NB4 (cell line): ENCODE data around the gene TXNDC2.

Experiments used
- DNase-seq: peaks from one replicate; pipeline ENCODE4 v3.0.0; 2010; ENCODE audit warnings: low read depth
- H3K4me3 ChIP-seq: one replicate; pipeline ENCODE4 v1.5.1; 2011; ENCODE audit warnings: mild to moderate bottlenecking, low read depth, low read length, moderate library complexity
- MYC ChIP-seq: IDR thresholded peaks from 2 replicates; pipeline ENCODE4 v1.6.1; 2011; ENCODE audit warnings: low read depth, low read length
- POLR2A ChIP-seq: IDR thresholded peaks from 2 replicates; pipeline ENCODE4 v1.6.1; 2011; ENCODE audit warnings: mild to moderate bottlenecking; ENCODE audit not compliant: insufficient read length; ENCODE audit errors: extremely low read depth
- TF ChIP-seq, protein P1 (sequence below): IDR thresholded peaks from 2 replicates; pipeline ENCODE4 v1.6.1; 2011; ENCODE audit warnings: low read depth, low read length
- TF ChIP-seq, protein P2 (sequence below): IDR thresholded peaks from one replicate; pipeline ENCODE4 v1.5.1; 2012; ENCODE audit warnings: low read depth, low read length

The TXNDC2 gene

DNA sequence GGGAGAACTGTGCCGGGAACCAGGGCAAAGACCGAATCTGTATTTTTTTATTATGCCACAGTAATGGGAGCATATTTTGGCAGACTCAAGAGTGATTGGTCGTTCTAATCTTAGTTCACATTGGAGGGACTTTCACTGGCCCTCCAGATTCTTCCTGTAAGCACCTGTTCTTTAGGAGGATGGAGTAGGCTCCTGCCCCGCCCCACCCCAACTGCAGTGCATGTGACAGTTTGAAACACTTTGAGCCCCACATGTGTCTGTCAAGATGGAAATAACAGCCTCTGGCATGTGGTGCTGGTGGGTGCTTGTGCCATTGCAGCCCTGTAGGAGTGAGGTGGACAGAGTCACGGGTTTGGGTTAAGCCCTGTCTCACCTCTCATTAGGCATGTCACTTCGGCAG lies 43.3 kb upstream of the TXNDC2 start:
- DNase-seq, result no peak
- H3K4me3 ChIP-seq, result no peak overlapping the region
- TF ChIP-seq MYC, result no peak
- TF ChIP-seq POLR2A, result no peak
- TF ChIP-seq, protein P1, sequence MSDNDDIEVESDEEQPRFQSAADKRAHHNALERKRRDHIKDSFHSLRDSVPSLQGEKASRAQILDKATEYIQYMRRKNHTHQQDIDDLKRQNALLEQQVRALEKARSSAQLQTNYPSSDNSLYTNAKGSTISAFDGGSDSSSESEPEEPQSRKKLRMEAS, result no peak
- TF ChIP-seq, protein P2, sequence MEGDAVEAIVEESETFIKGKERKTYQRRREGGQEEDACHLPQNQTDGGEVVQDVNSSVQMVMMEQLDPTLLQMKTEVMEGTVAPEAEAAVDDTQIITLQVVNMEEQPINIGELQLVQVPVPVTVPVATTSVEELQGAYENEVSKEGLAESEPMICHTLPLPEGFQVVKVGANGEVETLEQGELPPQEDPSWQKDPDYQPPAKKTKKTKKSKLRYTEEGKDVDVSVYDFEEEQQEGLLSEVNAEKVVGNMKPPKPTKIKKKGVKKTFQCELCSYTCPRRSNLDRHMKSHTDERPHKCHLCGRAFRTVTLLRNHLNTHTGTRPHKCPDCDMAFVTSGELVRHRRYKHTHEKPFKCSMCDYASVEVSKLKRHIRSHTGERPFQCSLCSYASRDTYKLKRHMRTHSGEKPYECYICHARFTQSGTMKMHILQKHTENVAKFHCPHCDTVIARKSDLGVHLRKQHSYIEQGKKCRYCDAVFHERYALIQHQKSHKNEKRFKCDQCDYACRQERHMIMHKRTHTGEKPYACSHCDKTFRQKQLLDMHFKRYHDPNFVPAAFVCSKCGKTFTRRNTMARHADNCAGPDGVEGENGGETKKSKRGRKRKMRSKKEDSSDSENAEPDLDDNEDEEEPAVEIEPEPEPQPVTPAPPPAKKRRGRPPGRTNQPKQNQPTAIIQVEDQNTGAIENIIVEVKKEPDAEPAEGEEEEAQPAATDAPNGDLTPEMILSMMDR, result no peak

DNA sequence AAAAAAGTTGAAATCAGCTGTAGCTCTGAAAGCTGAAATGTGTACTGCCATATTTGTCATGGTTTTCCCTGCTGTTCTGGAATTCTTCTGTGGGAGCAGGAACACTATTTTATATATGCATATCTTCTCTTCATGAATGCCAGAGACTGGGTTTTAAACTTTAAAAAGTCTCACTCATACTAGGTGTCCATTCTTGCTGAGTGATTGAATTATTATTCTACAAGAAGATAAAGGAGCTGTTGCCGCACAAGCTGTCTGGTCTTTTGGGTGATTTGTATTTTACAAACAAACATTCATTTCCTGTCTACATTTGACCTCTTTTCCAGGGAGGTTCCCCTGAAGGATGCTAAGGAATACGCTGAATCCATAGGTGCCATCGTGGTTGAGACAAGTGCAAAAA lies 40.5 kb upstream of the TXNDC2 start:
- TF ChIP-seq MYC, result no peak
- TF ChIP-seq, protein P2, result no peak
- TF ChIP-seq POLR2A, result no peak
- TF ChIP-seq, protein P1, result no peak
- H3K4me3 ChIP-seq, result no peak overlapping the region
- no peak for DNase-seq

DNA sequence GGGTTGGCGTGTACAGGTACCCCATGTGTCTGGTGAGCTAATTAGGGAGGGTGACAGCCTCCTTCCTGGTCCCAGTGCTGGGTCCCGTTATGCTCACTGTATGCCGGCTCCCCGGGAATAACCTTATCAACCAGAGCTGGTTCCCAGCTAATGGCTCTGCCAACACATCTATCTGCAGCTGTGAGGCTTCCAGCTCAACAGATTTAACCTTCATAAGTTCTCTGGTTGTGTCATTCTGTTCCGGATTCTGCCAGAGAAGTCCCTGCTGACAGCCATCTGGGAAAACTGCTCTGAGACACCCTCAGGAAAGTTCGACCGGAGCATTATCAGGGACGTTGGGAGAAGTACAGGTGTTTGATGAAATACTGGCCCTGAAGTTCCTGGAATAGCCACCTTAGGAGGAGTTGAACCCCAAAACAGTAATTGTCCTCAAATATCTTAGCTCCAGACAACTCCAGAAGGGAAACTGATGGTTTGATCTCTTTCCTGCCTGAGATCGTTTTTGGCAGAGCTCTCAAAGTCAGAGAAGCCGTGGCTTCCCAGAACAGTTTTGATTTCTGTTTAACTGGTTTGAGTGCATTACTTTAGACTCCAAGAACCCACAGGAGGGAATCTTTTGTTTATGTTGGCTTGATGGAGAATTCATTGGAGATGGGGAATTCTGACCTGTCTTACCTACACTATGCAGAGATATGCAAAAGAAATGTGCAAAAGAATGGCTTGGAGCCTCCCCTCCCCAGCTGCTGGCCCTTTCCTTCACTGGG lies 39.4 kb upstream of the TXNDC2 start:
- no peak for TF ChIP-seq MYC
- TF ChIP-seq, protein P1, result no peak
- no peak for TF ChIP-seq POLR2A
- TF ChIP-seq, protein P2, result no peak
- DNase-seq, result no peak
- no peak overlapping the region for H3K4me3 ChIP-seq

DNA sequence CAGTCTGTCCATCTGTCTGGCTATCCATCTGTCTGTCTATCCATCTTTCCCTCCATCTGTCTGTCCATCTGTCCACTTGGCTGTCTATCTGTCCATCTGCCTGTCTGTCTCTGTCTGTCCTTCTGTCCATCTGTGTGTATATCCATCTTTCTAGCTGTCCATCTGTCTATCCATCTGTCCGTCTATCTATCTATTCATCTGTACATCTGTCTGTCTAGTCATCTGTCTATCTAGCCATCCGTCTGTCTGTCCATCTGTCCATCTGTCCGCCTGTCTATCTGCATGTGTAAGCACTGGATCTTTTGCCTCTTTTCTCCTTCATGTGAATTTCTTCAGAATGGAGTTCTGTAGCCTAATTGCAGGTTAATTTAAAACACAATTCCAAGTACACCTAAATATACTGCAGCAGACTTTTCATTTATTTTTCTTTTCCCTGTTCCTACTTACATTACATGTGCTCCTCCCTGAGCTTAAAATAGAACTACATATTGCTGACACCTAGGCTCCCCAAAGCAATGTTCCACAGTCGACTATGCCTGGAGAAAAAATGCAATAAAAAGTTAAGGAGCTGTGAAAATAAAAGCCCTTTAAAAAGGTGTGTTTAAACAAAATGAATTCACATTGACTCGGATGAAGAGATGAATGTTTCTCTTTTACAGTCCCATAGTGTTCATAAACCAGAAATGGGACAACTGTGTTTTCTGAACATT lies 37.4 kb upstream of the TXNDC2 start:
- TF ChIP-seq, protein P1, result no peak
- TF ChIP-seq MYC, result no peak
- TF ChIP-seq POLR2A, result no peak
- TF ChIP-seq, protein P2, result no peak
- no peak for DNase-seq
- no peak overlapping the region for H3K4me3 ChIP-seq

DNA sequence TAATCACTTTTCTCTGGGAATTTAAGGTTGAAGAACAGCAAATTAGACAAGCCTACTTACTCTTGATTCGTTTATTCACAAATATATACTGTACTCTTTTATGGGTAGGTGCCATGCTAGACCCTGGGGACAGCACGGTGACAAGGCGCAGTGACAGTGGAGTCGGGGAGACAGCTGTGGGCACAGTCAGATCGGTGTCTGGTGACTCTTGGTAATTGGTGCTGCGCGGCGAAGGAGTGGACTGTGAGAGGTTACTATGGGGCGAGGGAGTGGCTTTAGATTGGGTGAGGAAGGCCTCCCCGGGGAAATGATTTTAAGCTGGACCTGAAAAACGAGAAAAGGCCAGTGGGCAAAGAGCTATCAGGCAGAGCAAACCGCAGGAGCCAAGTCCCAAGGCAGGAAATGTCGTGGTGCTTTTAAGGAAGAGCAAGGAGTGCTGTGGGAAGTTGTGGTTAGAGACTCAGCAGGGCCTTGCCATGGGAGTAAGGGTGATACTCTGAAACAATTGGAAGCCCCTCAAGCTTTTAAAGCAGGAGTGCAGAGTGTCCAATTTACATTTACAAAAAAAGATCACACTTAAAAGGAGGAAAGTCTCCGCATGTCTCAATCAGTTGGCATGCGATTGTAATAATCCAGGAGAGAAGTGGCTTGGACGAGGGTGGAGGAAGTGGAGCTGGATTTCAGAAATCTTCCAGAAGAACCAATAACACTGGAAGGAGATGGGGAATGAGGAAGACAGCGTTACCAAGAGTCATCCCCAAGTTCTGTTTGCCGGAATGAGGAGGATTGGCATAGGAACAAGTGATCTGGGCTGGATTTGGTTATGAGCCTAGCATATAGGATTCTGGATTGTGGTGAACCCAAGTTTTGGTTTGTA lies 36.1 kb upstream of the TXNDC2 start:
- DNase-seq, result peak; percentile 94
- TF ChIP-seq, protein P1, result no peak
- no peak for TF ChIP-seq MYC
- H3K4me3 ChIP-seq, result peak overlapping the region; percentile 14
